SK-N-SH (cell line): ENCODE measurements around the gene IRX5.
A peak's percentile ranks its signal among the peaks of the same experiment; 100 is the strongest.

Experiments
- CHD2 ChIP-seq: fragments of 150-350 bp; IDR thresholded peaks from 2 replicates; pipeline ENCODE4 v1.6.1; 2018; ENCODE audit warnings: low read length; ENCODE audit not compliant: partially characterized antibody
- ELF1 ChIP-seq: IDR thresholded peaks from 2 replicates; pipeline ENCODE4 v1.4.0; 2012
- EP300 ChIP-seq, 2 experiments: IDR thresholded peaks; 2 replicates each; pipeline versions ENCODE4 v1.4.0 to v1.6.1; 2012; ENCODE audit warnings: borderline replicate concordance in 1 of 2, low read depth in 1 of 2, low read length in 1 of 2
- FOSL2 ChIP-seq: IDR thresholded peaks from 2 replicates; pipeline ENCODE4 v1.4.0; 2012; ENCODE audit warnings: low read depth, mild to moderate bottlenecking, moderate library complexity, borderline replicate concordance
- TAF1 ChIP-seq: IDR thresholded peaks from 2 replicates; pipeline ENCODE4 v1.6.1; 2012; ENCODE audit warnings: low read depth, mild to moderate bottlenecking, low read length, moderate library complexity, borderline replicate concordance
- TEAD4 ChIP-seq: IDR thresholded peaks from 2 replicates; pipeline ENCODE4 v1.4.0; 2012; ENCODE audit warnings: mild to moderate bottlenecking, borderline replicate concordance; ENCODE audit not compliant: insufficient read depth
- TF ChIP-seq, protein P1 (sequence below): IDR thresholded peaks from 2 replicates; pipeline ENCODE4 v1.4.0; 2012; ENCODE audit warnings: low read depth
- TF ChIP-seq, protein P2 (sequence below): fragments of 200-600 bp; sonication (generic); IDR thresholded peaks from 2 replicates; pipeline ENCODE4 v1.6.1; 2017; ENCODE audit warnings: antibody characterized with exemption, mild to moderate bottlenecking, moderate library complexity

- no peak for TF ChIP-seq FOSL2
- TF ChIP-seq, protein P1, sequence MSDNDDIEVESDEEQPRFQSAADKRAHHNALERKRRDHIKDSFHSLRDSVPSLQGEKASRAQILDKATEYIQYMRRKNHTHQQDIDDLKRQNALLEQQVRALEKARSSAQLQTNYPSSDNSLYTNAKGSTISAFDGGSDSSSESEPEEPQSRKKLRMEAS = no peak
- TF ChIP-seq, protein P2, sequence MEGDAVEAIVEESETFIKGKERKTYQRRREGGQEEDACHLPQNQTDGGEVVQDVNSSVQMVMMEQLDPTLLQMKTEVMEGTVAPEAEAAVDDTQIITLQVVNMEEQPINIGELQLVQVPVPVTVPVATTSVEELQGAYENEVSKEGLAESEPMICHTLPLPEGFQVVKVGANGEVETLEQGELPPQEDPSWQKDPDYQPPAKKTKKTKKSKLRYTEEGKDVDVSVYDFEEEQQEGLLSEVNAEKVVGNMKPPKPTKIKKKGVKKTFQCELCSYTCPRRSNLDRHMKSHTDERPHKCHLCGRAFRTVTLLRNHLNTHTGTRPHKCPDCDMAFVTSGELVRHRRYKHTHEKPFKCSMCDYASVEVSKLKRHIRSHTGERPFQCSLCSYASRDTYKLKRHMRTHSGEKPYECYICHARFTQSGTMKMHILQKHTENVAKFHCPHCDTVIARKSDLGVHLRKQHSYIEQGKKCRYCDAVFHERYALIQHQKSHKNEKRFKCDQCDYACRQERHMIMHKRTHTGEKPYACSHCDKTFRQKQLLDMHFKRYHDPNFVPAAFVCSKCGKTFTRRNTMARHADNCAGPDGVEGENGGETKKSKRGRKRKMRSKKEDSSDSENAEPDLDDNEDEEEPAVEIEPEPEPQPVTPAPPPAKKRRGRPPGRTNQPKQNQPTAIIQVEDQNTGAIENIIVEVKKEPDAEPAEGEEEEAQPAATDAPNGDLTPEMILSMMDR = 0 out of 2 replicates have a peak, but pooled peaks have one; percentile 7
- TF ChIP-seq TAF1 = no peak
- TF ChIP-seq CHD2 = no peak
- TF ChIP-seq EP300 (IDR thresholded peaks at IDR 0.05; ENCODE audit: borderline replicate concordance in 1 of 2, low read depth in 1 of 2, low read length in 1 of 2) = no peak
- no peak for TF ChIP-seq TEAD4
- no peak for TF ChIP-seq ELF1
Observed at GRCh38 chr16:54942353-54942943, 11.8 kb downstream of the IRX5 start.
